GM06990 (cell line): Measurements from ENCODE around the gene HSP90AB1.
A peak's percentile ranks its signal among the peaks of the same experiment; 100 is the strongest.

Experiments
- DNase-seq: peaks from one replicate; pipeline ENCODE4 v3.0.0-alpha.2; 2011; ENCODE audit not compliant: insufficient read length; ENCODE audit errors: extremely low read depth
- H3K27me3 ChIP-seq: replicated peaks from 2 replicates; pipeline ENCODE4 v1.6.0; 2011; ENCODE audit warnings: low read length; ENCODE audit not compliant: control insufficient read depth, insufficient read depth
- H3K36me3 ChIP-seq: 2 replicates; pipeline ENCODE4 v1.5.1; 2011; ENCODE audit warnings: low read length; ENCODE audit not compliant: control insufficient read depth, insufficient read depth
- H3K4me3 ChIP-seq: replicated peaks from 2 replicates; pipeline ENCODE4 v1.5.1; 2011; ENCODE audit warnings: low read depth, mild to moderate bottlenecking, control low read depth, low read length
- CTCF ChIP-seq: IDR thresholded peaks from 2 replicates; pipeline ENCODE4 v1.5.1; 2011; ENCODE audit warnings: low read length, control low read depth, mild to moderate bottlenecking, inconsistent platforms; ENCODE audit not compliant: insufficient read depth, poor library complexity, severe bottlenecking

HSP90AB1 gene

DNA sequence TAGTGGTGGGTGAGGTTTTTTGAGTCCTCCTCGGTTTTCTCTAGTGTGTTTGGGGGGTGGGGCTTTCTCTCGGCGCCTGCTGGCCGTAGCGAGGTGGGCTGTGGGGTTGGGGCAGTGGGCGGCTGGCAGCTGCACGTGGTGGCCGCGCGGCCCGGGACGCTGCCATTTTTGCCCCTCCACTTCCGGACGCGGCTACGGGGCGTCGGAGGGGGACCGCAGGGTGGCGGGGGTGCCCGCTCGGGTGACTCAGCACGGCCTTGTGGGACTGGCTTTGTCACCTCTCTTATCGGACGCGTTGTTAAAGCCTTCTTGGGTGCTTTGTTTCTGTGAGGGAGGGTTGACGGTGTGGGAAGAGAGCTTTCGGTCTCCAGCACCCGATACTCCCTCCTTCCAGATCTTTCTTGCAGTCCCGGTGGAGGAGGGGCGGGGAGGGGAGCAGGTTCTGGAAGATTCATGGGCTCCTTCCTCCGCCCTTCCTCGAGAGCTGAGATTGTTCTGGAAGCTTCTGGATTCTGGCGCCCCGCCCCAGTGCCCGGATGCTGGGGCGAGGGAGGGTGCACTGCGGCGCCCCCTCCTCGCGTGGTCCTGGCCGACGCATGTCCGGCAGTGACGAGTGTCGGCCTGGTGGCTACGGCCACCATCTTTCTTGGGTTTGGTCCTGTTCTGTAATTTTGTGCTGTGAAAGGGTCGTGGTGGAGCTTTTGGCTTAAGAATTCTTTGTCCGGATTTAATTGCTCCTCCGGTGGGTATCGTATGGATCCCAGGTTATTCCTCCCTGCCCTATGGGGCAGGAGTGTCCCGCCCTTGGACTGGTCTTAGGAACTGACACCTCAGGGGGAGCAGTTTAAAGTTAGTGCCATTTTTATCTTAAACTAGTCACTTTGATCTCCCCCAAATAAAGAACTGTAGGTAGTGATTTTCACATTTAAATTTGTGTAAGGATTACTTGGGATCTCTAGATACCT is 719 bp downstream of the HSP90AB1 start:
- DNase-seq = peak; percentile 81
- Histone ChIP-seq H3K36me3 (peaks cover 26% of the 10 kb centered on the region), H3K4me3 (peak overlapping the region; percentile 91), H3K27me3 (no peaks in the 10 kb centered on the region)
- TF ChIP-seq CTCF = no peak

DNA sequence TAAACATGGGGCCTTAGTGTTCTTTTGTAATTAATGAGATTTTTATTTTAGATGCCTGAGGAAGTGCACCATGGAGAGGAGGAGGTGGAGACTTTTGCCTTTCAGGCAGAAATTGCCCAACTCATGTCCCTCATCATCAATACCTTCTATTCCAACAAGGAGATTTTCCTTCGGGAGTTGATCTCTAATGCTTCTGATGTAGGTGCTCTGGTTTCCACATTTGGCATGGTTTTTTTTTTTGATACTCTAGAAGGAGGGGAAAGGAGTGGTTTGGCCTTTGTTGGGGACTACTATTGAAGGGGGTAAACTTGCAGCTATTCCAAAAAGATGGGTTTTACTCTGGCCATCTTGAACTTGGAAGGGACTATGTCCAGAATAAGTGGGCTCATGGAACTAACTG is 1.7 kb downstream of the HSP90AB1 start:
- TF ChIP-seq CTCF = no peak
- H3K36me3 ChIP-seq = peaks cover 35% of the 10 kb centered on the region

GRCh38 chr6:44249082-44249748 is 2.3 kb downstream of the HSP90AB1 start:
- no peaks in the 10 kb centered on the region for H3K27me3 ChIP-seq
- peaks cover 39% of the 10 kb centered on the region for H3K36me3 ChIP-seq
- TF ChIP-seq CTCF = no peak
- H3K4me3 ChIP-seq = peak overlapping the region; percentile 91
- no peak for DNase-seq

More for the DNA sequence above, 1.7 kb downstream of the HSP90AB1 start:
- no peak for DNase-seq
- Histone ChIP-seq H3K27me3 (no peaks in the 10 kb centered on the region), H3K4me3 (peak overlapping the region; percentile 91)

DNA sequence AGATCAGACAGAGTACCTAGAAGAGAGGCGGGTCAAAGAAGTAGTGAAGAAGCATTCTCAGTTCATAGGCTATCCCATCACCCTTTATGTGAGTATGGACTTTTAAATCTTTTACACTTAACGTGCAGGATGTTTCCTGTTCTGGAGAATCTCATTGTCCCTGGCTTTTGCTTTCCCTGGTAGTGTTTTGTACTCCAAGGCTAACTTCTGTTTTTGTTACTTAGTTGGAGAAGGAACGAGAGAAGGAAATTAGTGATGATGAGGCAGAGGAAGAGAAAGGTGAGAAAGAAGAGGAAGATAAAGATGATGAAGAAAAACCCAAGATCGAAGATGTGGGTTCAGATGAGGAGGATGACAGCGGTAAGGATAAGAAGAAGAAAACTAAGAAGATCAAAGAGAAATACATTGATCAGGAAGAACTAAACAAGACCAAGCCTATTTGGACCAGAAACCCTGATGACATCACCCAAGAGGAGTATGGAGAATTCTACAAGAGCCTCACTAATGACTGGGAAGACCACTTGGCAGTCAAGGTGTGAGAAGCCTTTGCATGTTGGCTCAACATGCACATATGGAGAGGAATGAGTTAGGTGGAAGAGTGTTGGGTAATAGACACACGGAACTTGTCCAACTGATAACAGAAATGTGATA is 3.3 kb downstream of the HSP90AB1 start:
- no peak for TF ChIP-seq CTCF
- peaks cover 49% of the 10 kb centered on the region for H3K36me3 ChIP-seq
- no peak for DNase-seq
- H3K4me3 ChIP-seq = no peak overlapping the region
- H3K27me3 ChIP-seq = no peaks in the 10 kb centered on the region

DNA sequence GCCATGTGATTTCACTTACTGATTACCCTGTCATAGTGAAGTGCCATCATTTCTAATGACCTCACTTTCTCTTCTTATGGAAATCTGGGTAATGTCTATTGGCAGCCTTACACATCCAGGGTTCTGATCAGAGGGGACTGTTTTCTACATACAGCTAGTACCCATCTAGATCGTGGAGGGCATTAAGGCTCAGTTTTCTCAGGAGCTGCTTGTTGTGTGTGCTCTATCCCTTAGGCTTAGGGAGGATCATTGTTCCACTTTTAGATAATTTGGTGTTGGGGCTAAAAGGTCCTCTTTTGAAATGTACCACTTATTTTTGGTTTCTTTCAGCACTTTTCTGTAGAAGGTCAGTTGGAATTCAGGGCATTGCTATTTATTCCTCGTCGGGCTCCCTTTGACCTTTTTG is 3.8 kb downstream of the HSP90AB1 start:
- Histone ChIP-seq H3K27me3 (no peaks in the 10 kb centered on the region), H3K36me3 (peaks cover 51% of the 10 kb centered on the region), H3K4me3 (no peak overlapping the region)
- DNase-seq = no peak
- no peak for TF ChIP-seq CTCF
